Ovary (tissue), 9 donors: Measurements from ENCODE around the gene EXOC6B. TPM values are rescaled to one million over a fixed set of nuclear protein-coding genes. Genes with fewer than 3 reads are reported as not detected.
"Not testable (repeated sequence)": the region's sequence is repeated elsewhere in the genome, so short reads cannot be mapped to it uniquely, and the experiment has no call there.

Source experiments
- DNase-seq, 5 donors: peaks; one replicate each; pipeline ENCODE4 v3.0.0-alpha.2; 2019 to 2020
- H3K27ac ChIP-seq, 2 donors: fragments of 200-600 bp; one replicate each; pipeline versions ENCODE4 v1.5.1 to v1.8.0; 2019 to 2022
- H3K27me3 ChIP-seq: fragments of 200-600 bp; one replicate; pipeline ENCODE4 v1.8.0; 2022
- H3K36me3 ChIP-seq: fragments of 200-600 bp; sonication (generic); one replicate; pipeline ENCODE4 v1.5.1; 2019
- H3K4me1 ChIP-seq: one replicate; pipeline ENCODE4 v1.8.1; 2013; ENCODE audit warnings: mild to moderate bottlenecking, moderate library complexity; ENCODE audit not compliant: insufficient read depth
- H3K4me3 ChIP-seq: fragments of 200-600 bp; sonication (generic); one replicate; pipeline ENCODE4 v1.5.1; 2017
- H3K9me3 ChIP-seq, 2 donors: fragments of 200-600 bp in 1 of 2; sonication (generic) in 1 of 2; one replicate each; pipeline versions ENCODE4 v1.5.1 to v1.8.1; 2013 to 2019; ENCODE audit warnings: mild to moderate bottlenecking in 1 of 2, moderate library complexity in 1 of 2
- CTCF ChIP-seq, 3 donors: fragments of 450-650 bp in 2 of 3; fragments of 200-600 bp in 1 of 3; IDR thresholded peaks; one replicate each; pipeline versions ENCODE4 v1.5.1 to v1.8.0; 2016 to 2022; ENCODE audit warnings: antibody characterized with exemption in 3 of 3, mild to moderate bottlenecking in 1 of 3
- EP300 ChIP-seq: sonication (generic); formaldehyde crosslinking; IDR thresholded peaks from one replicate; pipeline ENCODE4 v1.6.1; 2017; ENCODE audit warnings: antibody characterized with exemption
- POLR2A ChIP-seq: fragments of 450-650 bp; IDR thresholded peaks from one replicate; pipeline ENCODE4 v1.6.1; 2017; ENCODE audit warnings: antibody characterized with exemption, mild to moderate bottlenecking, moderate library complexity
- WGBS, 3 donors: extraction: QIAGEN DNeasy Blood & Tissue Kit in 1 of 3; methylation state at CpG; one replicate each; pipeline versions ENCODE4 v1.1.5 to v1.1.7; 2013 to 2017; 5-methylcytosine and 5-hydroxymethylcytosine counted together
- intact Hi-C, 4 donors: fragments of 100-400 bp; cut with DNase I; formaldehyde crosslinking; loops; one replicate each; pipeline versions ENCODE4 v1.11.0 to v1.15.1; 2022 to 2023
- polyA plus RNA-seq, 2 donors: library from polyadenylated mRNA; stranded (reverse); fragments of 200-250 nt in 1 of 2; fragments of 350-450 nt in 1 of 2; fragmentation: Illumina TruSeq in 1 of 2; extraction: RNeasy Lipid Tissue Mini Kit (QIAGEN cat#74804) in 1 of 2; gene quantifications; one replicate each; pipeline ENCODE4 v1.2.3, GENCODE V29; 2013 to 2014
- total RNA-seq, 7 donors: library from RNA; depleted of rRNA in 2 of 7; stranded (reverse); fragments of >200 nt in 2 of 7; fragmentation: NEBNext Ultra II Directional in 3 of 7; extraction: Animal tissue kit (Norgen Biotek cat#: 25700) in 3 of 7; gene quantifications; one replicate each; pipeline versions ENCODE4 v1.1.0 to v1.2.4, GENCODE V29; 2016 to 2023
- donor health status: DM: no; HTN: no; CAD: no; lungs with moderate emphysema.
- donor health status: DM: no; HTN: no; CAD: no.
- donor health status: Bipolar disorder and iron deficiency.
- donor health status: DM: yes; HTN: yes; CAD: no.
- donor health status: DM: no; HTN: no; CAD: no.
- donor health status: DM: yes; HTN: yes; CAD: no.

The EXOC6B gene
- total and polyA plus RNA-seq, 9 donors, result 11.9 to 84.9 (median 57.8) TPM

- Histone ChIP-seq H3K4me3 (no peak overlapping the region), H3K27me3 (no peaks in the 10 kb centered on the region), H3K36me3 (no peaks in the 10 kb centered on the region), H3K4me1 (no peaks in the 10 kb centered on the region), H3K9me3 (no peaks in the 10 kb centered on the region), H3K27ac (no peak overlapping the region)
- no peak for DNase-seq
- TF ChIP-seq POLR2A (no peak), EP300 (no peak)
- intact Hi-C loops, result no loop called here
- 95 to 99% (median 97%) methylated on average over 1 of the region's 1 CpG for WGBS, 3 donors
These were observed 280.0 kb downstream of the EXOC6B start for GRCh38 chr2:72545790-72546189.

GRCh38 chr2:72544554-72544953, 281.3 kb downstream of the EXOC6B start:
- TF ChIP-seq EP300, result no peak
- TF ChIP-seq POLR2A, result no peak
- H3K27ac ChIP-seq, result no peak overlapping the region
- no peak for DNase-seq
- H3K9me3 ChIP-seq, result no peaks in the 10 kb centered on the region
- H3K4me1 ChIP-seq, result no peaks in the 10 kb centered on the region
- H3K27me3 ChIP-seq, result no peaks in the 10 kb centered on the region
- H3K4me3 ChIP-seq, result no peak overlapping the region
- H3K36me3 ChIP-seq, result no peaks in the 10 kb centered on the region
- intact Hi-C loops, result no loop called here

- TF ChIP-seq EP300, result no peak
- no peak for TF ChIP-seq CTCF (IDR thresholded peaks at IDR 0.05)
- no peak for TF ChIP-seq POLR2A
- Histone ChIP-seq H3K4me1 (no peaks in the 10 kb centered on the region), H3K9me3 (no peaks in the 10 kb centered on the region), H3K27ac (no peak overlapping the region), H3K36me3 (no peaks in the 10 kb centered on the region), H3K27me3 (no peaks in the 10 kb centered on the region), H3K4me3 (no peak overlapping the region)
- no peak for DNase-seq
- intact Hi-C loops, result no loop called here
- 58 to 76% (median 75%) methylated on average over 3 of the region's 3 CpGs for WGBS, 3 donors
These were observed 282.2 kb downstream of the EXOC6B start for GRCh38 chr2:72543497-72544216.

GRCh38 chr2:72539071-72539552, 286.7 kb downstream of the EXOC6B start:
- TF ChIP-seq EP300 (no peak), CTCF (IDR thresholded peaks at IDR 0.05) (no peak), POLR2A (no peak)
- 57 to 66% (median 63%) methylated on average over 2 of the region's 2 CpGs for WGBS, 3 donors

GRCh38 chr2:72538486-72538885, 287.3 kb downstream of the EXOC6B start:
- WGBS, 3 donors, result 93 to 98% (median 97%) methylated on average over 2 of the region's 2 CpGs
- Histone ChIP-seq H3K4me1 (no peaks in the 10 kb centered on the region), H3K9me3 (no peaks in the 10 kb centered on the region), H3K27ac (no peak overlapping the region), H3K36me3 (no peaks in the 10 kb centered on the region), H3K27me3 (no peaks in the 10 kb centered on the region), H3K4me3 (no peak overlapping the region)
- intact Hi-C loops, result no loop called here
- no peak for DNase-seq
- TF ChIP-seq EP300, result no peak
- no peak for TF ChIP-seq POLR2A
- TF ChIP-seq CTCF (IDR thresholded peaks at IDR 0.05), result no peak

More at GRCh38 chr2:72539071-72539552, 286.7 kb downstream of the EXOC6B start:
- Histone ChIP-seq H3K27ac (no peak overlapping the region), H3K9me3 (no peaks in the 10 kb centered on the region), H3K27me3 (no peaks in the 10 kb centered on the region), H3K36me3 (no peaks in the 10 kb centered on the region), H3K4me3 (no peak overlapping the region), H3K4me1 (no peaks in the 10 kb centered on the region)
- no peak for DNase-seq
- intact Hi-C loops, result no loop called here

GRCh38 chr2:72535586-72535985, 290.2 kb downstream of the EXOC6B start:
- H3K4me1 ChIP-seq, H3K27me3 ChIP-seq, H3K36me3 ChIP-seq, H3K4me3 ChIP-seq, H3K9me3 ChIP-seq, H3K27ac ChIP-seq, intact Hi-C loops, DNase-seq: not testable (repeated sequence)
- 95 to 97% (median 97%) methylated on average over 8 of the region's 8 CpGs for WGBS, 3 donors
